Uterus (tissue), 4 donors: Measurements from ENCODE around the gene KRTAP5-2. TPM values are rescaled to one million over a fixed set of nuclear protein-coding genes. Genes with fewer than 3 reads are reported as not detected.
A peak's percentile ranks its signal among the peaks of the same experiment; 100 is the strongest.

Source experiments
- DNase-seq, 2 donors: peaks; one replicate each; pipeline ENCODE4 v3.0.0-alpha.2; 2019 to 2020
- H3K27ac ChIP-seq, 2 donors: fragments of 200-600 bp; sonication (generic); 1 replicate in 1 of 2; 2 replicates in 1 of 2; pipeline ENCODE4 v1.5.1; 2016 to 2018
- H3K27me3 ChIP-seq, 2 donors: fragments of 200-600 bp; sonication (generic); one replicate each; pipeline ENCODE4 v1.5.1; 2018 to 2019; ENCODE audit warnings: control low read depth in 1 of 2
- H3K36me3 ChIP-seq, 2 donors: fragments of 200-600 bp; sonication (generic); one replicate each; pipeline ENCODE4 v1.5.1; 2019; ENCODE audit warnings: control low read depth in 1 of 2
- H3K4me1 ChIP-seq, 2 donors: fragments of 200-600 bp; sonication (generic); one replicate each; pipeline ENCODE4 v1.5.1; 2018 to 2019; ENCODE audit warnings: control low read depth in 1 of 2
- H3K4me3 ChIP-seq, 2 donors: fragments of 200-600 bp; sonication (generic); 1 replicate in 1 of 2; 2 replicates in 1 of 2; pipeline ENCODE4 v1.5.1; 2018 to 2019; ENCODE audit warnings: mild to moderate bottlenecking in 1 of 2
- H3K9me3 ChIP-seq, 2 donors: fragments of 200-600 bp; sonication (generic); one replicate each; pipeline ENCODE4 v1.5.1; 2019; ENCODE audit warnings: control low read depth in 1 of 2
- CTCF ChIP-seq, 4 experiments: fragments of 200-600 bp in 2 of 4; fragments of 450-650 bp in 2 of 4; sonication (generic) in 2 of 4; IDR thresholded peaks; one replicate each; pipeline ENCODE4 v1.5.1; 2016 to 2019; ENCODE audit warnings: antibody characterized with exemption in 4 of 4, mild to moderate bottlenecking in 2 of 4, moderate library complexity in 1 of 4
- POLR2A ChIP-seq, 2 donors: fragments of 450-650 bp; IDR thresholded peaks; one replicate each; pipeline ENCODE4 v1.6.1; 2016; ENCODE audit warnings: antibody characterized with exemption in 2 of 2, mild to moderate bottlenecking in 1 of 2, moderate library complexity in 1 of 2
- intact Hi-C: fragments of 100-400 bp; cut with DNase I; formaldehyde crosslinking; loops from one replicate; pipeline ENCODE4 v1.15.1; 2023; ENCODE audit warnings: low total_unique reads
- total RNA-seq, 4 donors: library from RNA; depleted of rRNA in 3 of 4; stranded (reverse); fragments of >200 nt in 3 of 4; gene quantifications; one replicate each; pipeline versions ENCODE4 v1.1.0 to v1.2.4, GENCODE V29; 2014 to 2023
- donor health status: DM: yes; HTN: yes; CAD: no.

KRTAP5-2 gene
- total RNA-seq, 4 donors from 2014 or later, result not detected

- peaks cover 0 to 6% of the 10 kb centered on the region in 2 donors for H3K4me1 ChIP-seq
- no peaks in the 10 kb centered on the region for H3K9me3 ChIP-seq
- no peaks in the 10 kb centered on the region for H3K36me3 ChIP-seq
- no peaks in the 10 kb centered on the region for H3K27me3 ChIP-seq
- DNase-seq, result no peak
- intact Hi-C loops, result no loop called here
- no peak overlapping the region for H3K27ac ChIP-seq
- H3K4me3 ChIP-seq, result no peak overlapping the region
- TF ChIP-seq POLR2A (IDR thresholded peaks at IDR 0.05), result no peak
- TF ChIP-seq CTCF (IDR thresholded peaks at IDR 0.05), result no peak
Measured at GRCh38 chr11:1555713-1556153, 42.4 kb downstream of the KRTAP5-2 start.

- H3K4me1 ChIP-seq, result peaks cover 0 to 6% of the 10 kb centered on the region in 2 donors
- TF ChIP-seq CTCF (IDR thresholded peaks at IDR 0.05) (no peak), POLR2A (IDR thresholded peaks at IDR 0.05) (no peak)
- intact Hi-C loops, result no loop called here
- H3K27ac ChIP-seq, result no peak overlapping the region
- H3K27me3 ChIP-seq, result no peaks in the 10 kb centered on the region
- H3K9me3 ChIP-seq, result no peaks in the 10 kb centered on the region
- H3K36me3 ChIP-seq, result no peaks in the 10 kb centered on the region
- no peak overlapping the region for H3K4me3 ChIP-seq
- DNase-seq, result no peak
Measured at GRCh38 chr11:1554981-1555712, 42.9 kb downstream of the KRTAP5-2 start.

- Histone ChIP-seq H3K27me3 (no peaks in the 10 kb centered on the region), H3K36me3 (no peaks in the 10 kb centered on the region), H3K4me3 (no peak overlapping the region), H3K27ac (no peak overlapping the region), H3K9me3 (no peaks in the 10 kb centered on the region), H3K4me1 (no peaks in the 10 kb centered on the region)
- TF ChIP-seq CTCF (IDR thresholded peaks at IDR 0.05) (peak in 1 of 4 experiments; percentile 3), POLR2A (IDR thresholded peaks at IDR 0.05) (no peak)
- intact Hi-C loops, result no loop called here
- DNase-seq, result no peak
Measured at GRCh38 chr11:1553808-1554594, 44.1 kb downstream of the KRTAP5-2 start.

- DNase-seq, result no peak
- no peaks in the 10 kb centered on the region for H3K36me3 ChIP-seq
- H3K4me3 ChIP-seq, result no peak overlapping the region
- H3K9me3 ChIP-seq, result no peaks in the 10 kb centered on the region
- H3K4me1 ChIP-seq, result peaks cover 0 to 16% of the 10 kb centered on the region in 2 donors
- intact Hi-C loops, result no loop called here
- peaks cover 0 to 3% of the 10 kb centered on the region in 2 donors for H3K27me3 ChIP-seq
- TF ChIP-seq POLR2A (IDR thresholded peaks at IDR 0.05) (no peak), CTCF (IDR thresholded peaks at IDR 0.05) (no peak)
- H3K27ac ChIP-seq, result peak overlapping the region; percentile 60 to 61
Measured at GRCh38 chr11:1549338-1550330, 48.5 kb downstream of the KRTAP5-2 start.
